ENCODE measurements around the gene MAML2. TPM values are rescaled to one million over a fixed set of nuclear protein-coding genes. Genes with fewer than 3 reads are reported as not detected.

The MAML2 gene
- total and polyA plus RNA-seq, 2 of the 8 experiments (the other 6 are each of a cell fraction or from before 2014, with no cell fraction given): 3.8 to 6.6 TPM

- Histone ChIP-seq H3K9me3 (ENCODE audit: insufficient read depth in 2 of 2, low read depth in 1 of 2, low read length in 1 of 2) (no peaks in the 10 kb centered on the region), H4K8ac (ENCODE audit: extremely low read depth, insufficient read depth, low read length) (no peak overlapping the region), H3K4me2 (ENCODE audit: insufficient read depth in 1 of 2, low read depth in 2 of 2, low read length in 2 of 2) (no peak overlapping the region), H2BK20ac (ENCODE audit: low read length) (no peak overlapping the region), H3K27me3 (replicated peaks in 1 of 4; ENCODE audit: control insufficient read depth in 3 of 4, extremely low read depth in 1 of 4, insufficient read depth in 3 of 4, low read length in 3 of 4) (no peaks in the 10 kb centered on the region), H3K79me2 (ENCODE audit: control insufficient read depth in 1 of 2, insufficient read depth in 2 of 2, low read length in 2 of 2) (no peaks in the 10 kb centered on the region), H4K5ac (ENCODE audit: insufficient read length, low read depth, low read length) (no peak overlapping the region), H4K20me1 (replicated peaks in 1 of 2; ENCODE audit: control insufficient read depth in 1 of 2, insufficient read depth in 2 of 2, low read length in 2 of 2) (no peaks in the 10 kb centered on the region), H2AK5ac (ENCODE audit: low read depth, low read length) (no peak overlapping the region), H3K9ac (replicated peaks in 1 of 4; ENCODE audit: extremely low read depth in 1 of 4, low read depth in 3 of 4, low read length in 3 of 4) (no peak overlapping the region), H2BK12ac (ENCODE audit: low read depth, low read length) (no peak overlapping the region), H3K36me3 (ENCODE audit: control insufficient read depth in 2 of 4, insufficient read depth in 4 of 4, low read length in 3 of 4) (no peaks in the 10 kb centered on the region), H4K91ac (replicated peaks; ENCODE audit: insufficient read length, low read length) (no peak overlapping the region), H3K14ac (ENCODE audit: insufficient read length) (no peak overlapping the region), H3K23ac (ENCODE audit: insufficient read length) (no peak overlapping the region), H2BK5ac (ENCODE audit: low read depth, low read length) (no peak overlapping the region), H3K18ac (ENCODE audit: extremely low read depth, low read length) (no peak overlapping the region), H3K4me1 (replicated peaks in 1 of 4; ENCODE audit: control insufficient read depth in 3 of 4, insufficient read depth in 4 of 4, low read length in 3 of 4) (peaks cover 0 to 5% (median 1%) of the 10 kb centered on the region in 4 experiments; a peak in 3 of 7 replicates), H2BK15ac (ENCODE audit: low read length) (no peak overlapping the region), H3K4ac (replicated peaks; ENCODE audit: insufficient read length, low read depth, low read length) (no peak overlapping the region), H2BK120ac (replicated peaks; ENCODE audit: low read depth, low read length) (no peak overlapping the region), H3K79me1 (ENCODE audit: low read depth, low read length) (no peaks in the 10 kb centered on the region), H3K56ac (replicated peaks; ENCODE audit: insufficient read length, low read depth, low read length) (no peak overlapping the region), H3K27ac (ENCODE audit: low read depth, low read length) (no peak overlapping the region), H3K23me2 (ENCODE audit: low read depth, low read length) (no peaks in the 10 kb centered on the region), H2AFZ (ENCODE audit: low read length) (no peak overlapping the region), H3K4me3 (ENCODE audit: extremely low read depth in 1 of 4, insufficient read depth in 2 of 4, low read depth in 3 of 4, low read length in 4 of 4) (no peak overlapping the region)
- POLR2A ChIA-PET (ENCODE audit: partially characterized antibody): no interaction called here
- FAIRE-seq (no peak), DNase-seq (ENCODE audit: low read depth in 1 of 2, low spot score in 2 of 2) (no peak)
- TF ChIP-seq RFX5 (IDR thresholded peaks at IDR 0.05; ENCODE audit: borderline replicate concordance, low read depth, low read length) (no peak), BACH1 (IDR thresholded peaks at IDR 0.05; ENCODE audit: low read length) (no peak), GABPA (IDR thresholded peaks at IDR 0.05; ENCODE audit: borderline replicate concordance, insufficient read depth, low read length) (no peak), TBP (IDR thresholded peaks at IDR 0.05; ENCODE audit: low read depth, low read length) (no peak), GTF2F1 (IDR thresholded peaks at IDR 0.05; ENCODE audit: borderline replicate concordance, low read depth, low read length) (no peak), CHD2 (IDR thresholded peaks at IDR 0.05; ENCODE audit: low read length) (no peak), RAD21 (IDR thresholded peaks at IDR 0.05 in 1 of 2, conservative IDR thresholded peaks at IDR 0.05 in 1 of 2; ENCODE audit: low read depth in 2 of 2, low read length in 2 of 2) (no peak), TCF12 (IDR thresholded peaks at IDR 0.05; ENCODE audit: low read depth, low read length) (no peak), TAF1 (IDR thresholded peaks at IDR 0.05; ENCODE audit: low read depth, low read length) (no peak)
- 82% methylated on average over 4 of the region's 4 CpGs; no CpG with 5 or more reads in 1 of the 2 experiments for WGBS, 2 experiments (ENCODE audit: extremely low coverage in 1 of 2, insufficient coverage in 1 of 2, insufficient read length in 1 of 2, insufficient replicate concordance in 2 of 2, low coverage in 1 of 2, low lambda C conversion rate in 2 of 2, missing lambda C conversion rate in 1 of 2)
- CTCF ChIA-PET (ENCODE audit: partially characterized antibody): interaction anchor here (0.7 to 3.7 kb wide), 3 partner anchors 15 to 79 kb away, joined by 3 to 12 read pairs (median 5); partner anchors contain the start of gene MAML2
Measured at GRCh38 chr11:96264364-96264763, 78.6 kb downstream of the MAML2 start.
